Activated naive CD8-positive, alpha-beta T cell treated with anti-CD3 and anti-CD28 coated beads, Interleukin-2, amount 50 U/mL, for 16 hours (primary cell): ENCODE data around the gene PNPLA7.
"Not testable (repeated sequence)": the region's sequence is repeated elsewhere in the genome, so short reads cannot be mapped to it uniquely, and the experiment has no call there.

Experiments
- DNase-seq: peaks from one replicate; pipeline ENCODE4 v3.0.0-alpha.2; 2020; ENCODE audit warnings: low read depth, low spot score

The PNPLA7 gene

GRCh38 chr9:137452006-137452760 lies 98.0 kb downstream of the PNPLA7 start:
- no peak for DNase-seq

GRCh38 chr9:137451264-137452005 lies 98.8 kb downstream of the PNPLA7 start:
- DNase-seq = not testable (repeated sequence)

DNA sequence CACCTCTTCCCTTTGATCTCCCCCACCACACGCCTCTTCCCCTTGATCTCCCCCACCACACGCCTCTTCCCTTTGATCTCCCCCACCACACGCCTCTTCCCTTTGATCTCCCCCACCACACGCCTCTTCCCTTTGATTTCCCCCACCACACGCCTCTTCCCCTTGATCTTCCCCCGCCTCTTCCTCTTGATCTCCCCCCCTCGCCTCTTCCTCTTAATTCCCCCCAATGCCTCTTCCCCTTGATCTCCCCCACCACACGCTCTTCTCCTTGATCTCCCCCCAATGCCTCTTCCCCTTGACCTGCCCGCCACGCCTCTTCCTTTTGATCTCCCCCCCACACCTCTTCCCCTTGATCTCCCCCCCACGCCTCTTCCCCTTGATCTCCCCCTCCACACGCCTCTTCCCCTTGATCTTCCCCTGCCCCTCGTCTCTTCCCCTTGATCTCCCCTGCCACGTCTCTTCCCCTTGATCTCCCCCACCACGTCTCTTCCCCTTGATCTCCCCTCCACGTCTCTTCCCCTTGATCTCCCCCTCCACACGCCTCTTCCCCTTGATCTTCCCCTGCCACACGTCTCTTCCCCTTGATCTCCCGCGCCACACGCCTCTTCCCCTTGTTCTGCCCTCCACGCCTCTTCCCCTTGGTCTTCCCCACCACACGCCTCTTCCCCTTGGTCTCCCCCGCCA lies 99.5 kb downstream of the PNPLA7 start:
- DNase-seq = not testable (repeated sequence)

DNA sequence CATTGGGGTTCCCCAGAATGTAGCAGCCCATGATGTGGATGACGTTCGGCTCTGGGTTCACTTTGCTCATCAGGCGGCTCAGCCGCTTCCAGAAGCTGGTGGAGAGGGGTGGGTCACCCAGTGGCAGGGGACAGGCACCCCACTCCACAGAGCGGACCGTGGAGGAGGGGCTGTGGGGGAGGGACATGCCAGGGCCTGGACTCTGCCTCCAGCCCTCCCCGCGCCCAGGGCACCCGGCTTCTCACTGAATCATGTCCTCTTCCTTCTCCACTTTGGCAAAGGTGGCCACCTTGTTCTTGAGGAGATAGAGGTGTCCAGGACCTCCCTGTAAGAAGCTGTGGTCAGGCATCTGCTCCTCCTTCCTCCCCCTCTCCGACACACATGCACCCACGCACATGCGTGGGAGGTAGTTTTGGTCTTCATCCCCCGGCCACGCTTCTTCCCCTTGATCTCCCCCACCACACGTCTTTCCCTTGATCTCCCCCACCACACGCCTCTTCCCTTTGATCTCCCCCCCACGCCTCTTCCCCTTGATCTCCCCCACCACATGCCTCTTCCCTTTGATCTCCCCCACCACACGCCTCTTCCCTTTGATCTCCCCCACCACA lies 100.2 kb downstream of the PNPLA7 start:
- DNase-seq = no peak

DNA sequence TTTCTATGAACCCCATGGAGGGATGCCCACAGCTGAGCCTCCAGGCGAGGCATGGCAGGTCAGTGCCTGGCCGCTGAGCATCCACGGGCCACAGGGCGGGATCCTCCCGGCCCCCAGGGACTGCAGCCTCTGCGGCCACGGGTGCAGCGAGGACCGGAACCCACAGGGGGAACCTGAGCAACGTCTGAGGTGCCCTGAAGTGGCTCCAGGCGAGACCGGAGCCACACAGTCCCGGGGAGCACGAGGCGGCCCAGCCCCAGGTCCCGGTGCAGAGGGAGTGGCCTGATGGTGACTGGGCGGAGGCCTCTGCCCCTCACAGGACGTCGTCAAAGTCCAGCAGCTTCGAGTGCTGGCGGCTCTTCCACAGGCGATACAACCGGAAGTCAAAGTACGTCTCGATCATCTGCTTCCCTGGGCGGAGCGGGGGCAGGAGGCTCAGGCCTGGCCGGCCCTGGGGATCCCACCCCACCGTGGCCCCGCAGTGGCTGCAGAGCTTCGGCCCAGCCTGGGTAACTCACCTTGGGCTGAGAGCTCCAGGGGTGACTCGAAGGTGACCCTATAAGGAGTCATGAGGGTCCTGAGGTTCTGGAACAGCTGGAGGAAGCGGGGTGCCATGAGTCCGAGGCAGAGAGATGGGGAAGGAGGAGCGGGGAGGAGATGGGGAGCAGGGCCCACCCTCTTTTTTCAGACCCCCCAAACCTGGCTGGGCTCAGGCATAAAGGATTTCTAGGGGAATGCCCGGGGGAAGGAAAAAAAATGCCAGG lies 100.9 kb downstream of the PNPLA7 start:
- no peak for DNase-seq

- no peak for DNase-seq
Measured at GRCh38 chr9:137448602-137448962, 101.6 kb downstream of the PNPLA7 start.

- DNase-seq = no peak
Measured at GRCh38 chr9:137447722-137448601, 102.2 kb downstream of the PNPLA7 start.

- DNase-seq = no peak
Measured at GRCh38 chr9:137446851-137447471, 103.2 kb downstream of the PNPLA7 start.

DNA sequence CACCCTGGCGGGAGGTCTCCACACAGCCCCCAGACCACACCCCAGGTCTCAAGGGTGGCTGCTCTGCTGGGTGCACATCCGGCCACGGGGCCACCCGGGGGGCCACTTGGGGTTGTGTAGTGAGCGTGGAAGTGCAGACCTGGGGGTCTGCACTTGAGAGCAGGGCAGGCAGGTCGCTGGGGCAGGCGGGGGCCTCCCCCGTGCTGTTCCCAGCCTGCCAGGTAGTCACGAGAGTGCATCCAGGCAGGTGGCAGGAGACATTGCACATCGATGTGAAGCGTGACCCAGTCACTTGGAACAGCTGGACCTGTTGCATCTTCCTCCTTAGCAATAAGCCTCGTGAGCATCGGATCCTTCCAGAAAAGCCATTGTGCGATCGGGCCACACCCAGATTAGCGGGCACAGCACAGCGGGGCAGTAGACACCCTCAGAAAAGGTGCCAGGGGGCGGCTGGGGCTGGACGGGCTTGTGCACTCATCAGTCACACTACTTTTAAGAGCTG lies 104.2 kb downstream of the PNPLA7 start:
- DNase-seq = no peak

DNA sequence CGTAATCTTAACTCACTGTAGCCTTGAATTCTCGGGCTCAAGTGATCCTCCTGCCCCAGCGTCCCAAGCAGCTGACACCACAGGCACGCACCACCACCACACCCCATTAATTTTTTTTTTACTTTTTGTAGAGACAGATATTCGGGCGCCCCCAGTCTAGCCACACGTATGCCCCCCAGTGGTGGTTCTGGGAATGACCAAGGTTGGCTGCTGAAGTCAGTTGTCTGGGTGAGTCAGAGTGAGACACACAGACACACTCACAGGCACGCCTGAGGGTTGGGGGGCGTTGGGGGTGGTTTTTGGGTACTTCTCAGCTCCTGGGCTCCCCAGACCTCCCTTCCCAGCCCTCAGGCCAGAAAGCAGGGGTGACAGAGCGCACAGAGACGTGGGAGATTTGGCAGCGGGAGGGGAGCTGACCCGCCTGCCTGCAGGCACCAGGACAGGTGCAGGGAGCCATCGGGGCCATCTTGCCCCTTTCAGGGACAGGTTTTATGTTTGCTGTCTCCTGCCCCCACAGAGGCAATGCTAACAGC lies 104.9 kb downstream of the PNPLA7 start:
- peak; percentile 78 for DNase-seq

DNA sequence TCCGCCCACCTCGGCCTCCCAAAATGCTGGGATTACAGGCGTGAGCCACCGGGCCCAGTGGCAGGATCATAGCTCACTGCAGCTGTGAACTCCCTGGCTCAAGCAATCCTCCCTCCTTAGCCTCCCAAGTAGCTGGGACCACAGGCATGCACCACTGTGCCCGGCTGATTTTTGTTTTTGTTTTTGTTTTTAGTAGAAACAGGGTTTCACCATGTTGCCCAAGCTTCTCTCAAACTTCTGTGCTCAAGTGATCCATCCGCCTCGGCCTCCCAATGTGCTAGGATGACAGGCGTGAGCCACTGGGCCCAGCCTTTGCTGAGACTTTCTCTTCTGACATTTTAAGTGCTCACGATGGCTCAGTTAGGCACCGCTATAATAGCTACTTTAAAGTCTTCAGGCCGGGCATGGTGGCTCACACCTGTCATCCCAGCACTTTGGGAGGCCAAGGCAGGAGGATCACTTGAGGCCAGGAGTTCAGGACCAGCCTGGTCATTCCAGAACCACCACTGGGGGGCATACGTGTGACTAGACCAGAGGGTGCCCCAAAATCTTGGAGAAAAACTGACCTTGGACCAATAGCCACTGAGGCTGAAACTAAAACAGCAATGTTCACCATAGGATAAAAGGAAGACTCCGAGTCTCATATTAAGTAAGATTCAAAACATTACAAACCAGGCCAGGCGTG lies 106.0 kb downstream of the PNPLA7 start:
- no peak for DNase-seq

- DNase-seq = no peak
Measured at GRCh38 chr9:137441935-137442321, 108.3 kb downstream of the PNPLA7 start.

- DNase-seq = no peak
Measured at GRCh38 chr9:137441289-137441934, 108.8 kb downstream of the PNPLA7 start, which contains the start of gene ENTPD8. Gene ENTPD8 (minus strand): TSS chr9:137441357. CDS start chr9:137438285, 3,072 bp downstream.

GRCh38 chr9:137439158-137439714 lies 111.0 kb downstream of the PNPLA7 start:
- no peak for DNase-seq

DNA sequence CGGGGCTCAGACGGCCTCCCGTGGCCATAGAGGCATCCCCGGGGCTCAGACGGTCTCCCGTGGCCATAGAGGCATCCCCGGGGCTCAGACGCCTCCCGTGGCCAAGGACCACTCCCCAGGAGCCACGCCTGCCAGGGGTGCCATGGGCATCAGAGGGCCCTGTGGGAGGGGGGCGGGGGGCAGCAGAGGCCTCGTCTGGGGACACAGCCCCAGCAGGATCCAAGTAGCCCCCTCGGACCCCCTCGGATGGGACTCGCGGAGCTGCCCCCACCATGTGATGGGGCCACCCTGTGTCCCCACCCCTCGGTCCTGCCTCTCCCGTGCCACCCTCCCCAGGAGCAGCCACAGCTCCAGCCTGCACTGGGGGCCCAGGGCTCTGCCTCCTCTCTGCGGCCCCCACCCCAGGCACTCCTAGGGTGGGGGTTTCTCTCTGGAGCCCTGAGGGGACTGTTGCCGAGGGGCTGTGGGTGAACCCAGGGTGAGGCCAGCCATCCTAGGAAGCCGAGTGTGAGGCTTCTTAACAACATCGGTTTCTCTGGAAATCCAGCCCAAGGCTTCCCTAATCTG lies 111.5 kb downstream of the PNPLA7 start:
- no peak for DNase-seq

- no peak for DNase-seq
Measured at GRCh38 chr9:137437691-137438590, 112.3 kb downstream of the PNPLA7 start.
